GM23338 (cell line): ENCODE results near the gene MORC3. TPM values are rescaled to one million over a fixed set of nuclear protein-coding genes. Genes with fewer than 3 reads are reported as not detected.

Experiments
- ATAC-seq: fragments of 200-7000 bp; cut with Tn5 transposase; 3 replicates; pipeline ENCODE4 v1.9.1; 2020
- DNase-seq: peaks from one replicate; pipeline ENCODE4 v3.0.0-alpha.2; 2015; ENCODE audit warnings: low spot score
- H2AFZ ChIP-seq: fragments of 200-600 bp; sonication (generic); 2 replicates; pipeline ENCODE4 v1.8.0; 2016; ENCODE audit warnings: antibody characterized with exemption, mild to moderate bottlenecking, moderate library complexity
- H3F3A ChIP-seq: fragments of 200-600 bp; sonication (generic); replicated peaks from 2 replicates; pipeline ENCODE4 v1.8.0; 2017; ENCODE audit warnings: antibody characterized with exemption, mixed run types, low read depth
- H3K27ac ChIP-seq: fragments of 200-600 bp; sonication (generic); 2 replicates; pipeline ENCODE4 v1.6.1; 2016; ENCODE audit warnings: low read depth
- H3K27me3 ChIP-seq: fragments of 200-600 bp; sonication (generic); 2 replicates; pipeline ENCODE4 v1.8.0; 2016; ENCODE audit warnings: mild to moderate bottlenecking, mixed run types, moderate library complexity; ENCODE audit not compliant: insufficient read depth
- H3K36me3 ChIP-seq: fragments of 200-600 bp; sonication (generic); 2 replicates; pipeline ENCODE4 v1.8.0; 2016; ENCODE audit warnings: mild to moderate bottlenecking; ENCODE audit not compliant: insufficient read depth
- H3K4me1 ChIP-seq: fragments of 200-600 bp; sonication (generic); 2 replicates; pipeline ENCODE4 v1.8.0; 2016; ENCODE audit warnings: mild to moderate bottlenecking, moderate library complexity; ENCODE audit not compliant: insufficient read depth
- H3K4me2 ChIP-seq: fragments of 200-600 bp; sonication (generic); 2 replicates; pipeline ENCODE4 v1.7.1; 2017; ENCODE audit warnings: mixed run types
- H3K4me3 ChIP-seq: fragments of 200-600 bp; sonication (generic); 2 replicates; pipeline ENCODE4 v1.6.1; 2016; ENCODE audit warnings: mixed run types
- H3K79me2 ChIP-seq: fragments of 200-600 bp; sonication (generic); replicated peaks from 2 replicates; pipeline ENCODE4 v1.8.0; 2017; ENCODE audit warnings: mild to moderate bottlenecking; ENCODE audit not compliant: insufficient read depth
- H3K9me2 ChIP-seq: fragments of 200-600 bp; sonication (generic); 2 replicates; pipeline ENCODE4 v1.8.0; 2017; ENCODE audit not compliant: insufficient read depth
- H4K20me1 ChIP-seq: fragments of 200-600 bp; sonication (generic); replicated peaks from 2 replicates; pipeline ENCODE4 v1.8.0; 2017; ENCODE audit warnings: mild to moderate bottlenecking; ENCODE audit not compliant: insufficient read depth
- H3K27ac Mint-ChIP-seq: 2 replicates; pipeline ENCODE4 v1.8.0; 2020; ENCODE audit warnings: inconsistent platforms, mild to moderate bottlenecking, moderate library complexity, mixed read lengths
- H3K27me3 Mint-ChIP-seq: 3 replicates; pipeline ENCODE4 v1.8.0; 2022; ENCODE audit warnings: low read depth, mild to moderate bottlenecking, moderate library complexity, mixed read lengths, inconsistent platforms; ENCODE audit not compliant: insufficient read depth, poor library complexity
- H3K36me3 Mint-ChIP-seq: 3 replicates; pipeline ENCODE4 v1.8.0; 2021; ENCODE audit warnings: low read depth, mild to moderate bottlenecking, inconsistent platforms, moderate library complexity, mixed read lengths
- H3K4me1 Mint-ChIP-seq: 3 replicates; pipeline ENCODE4 v1.8.0; 2020; ENCODE audit warnings: mild to moderate bottlenecking, inconsistent platforms, mixed read lengths
- H3K4me3 Mint-ChIP-seq: 3 replicates; pipeline ENCODE4 v1.8.0; 2021; ENCODE audit warnings: moderate library complexity, mild to moderate bottlenecking, inconsistent platforms, mixed read lengths
- H3K9me3 Mint-ChIP-seq: 3 replicates; pipeline ENCODE4 v1.8.0; 2020; ENCODE audit warnings: moderate library complexity, mild to moderate bottlenecking, inconsistent platforms, mixed read lengths
- CREB1 ChIP-seq: fragments of 250-450 bp; sonication (Bioruptor Pico); IDR thresholded peaks from 2 replicates; pipeline ENCODE4 v1.5.0; 2020; ENCODE audit warnings: low read depth, mild to moderate bottlenecking, moderate library complexity
- EZH2 ChIP-seq: fragments of 200-600 bp; sonication (generic); IDR thresholded peaks from one replicate; pipeline ENCODE4 v1.8.0; 2017; ENCODE audit warnings: antibody characterized with exemption, mild to moderate bottlenecking, low read depth; ENCODE audit not compliant: unreplicated experiment
- EZH2phosphoT487 ChIP-seq: fragments of 200-600 bp; sonication (generic); IDR thresholded peaks from one replicate; pipeline ENCODE4 v1.8.1; 2018; ENCODE audit warnings: antibody characterized with exemption; ENCODE audit not compliant: unreplicated experiment
- JUNB ChIP-seq: IDR thresholded peaks from one replicate; pipeline ENCODE4 v1.6.1; 2016; ENCODE audit warnings: antibody characterized with exemption; ENCODE audit not compliant: unreplicated experiment
- NANOG ChIP-seq: IDR thresholded peaks from 2 replicates; pipeline ENCODE4 v1.6.1; 2016; ENCODE audit warnings: antibody characterized with exemption, borderline replicate concordance
- POLR2AphosphoS5 ChIP-seq: IDR thresholded peaks from 2 replicates; pipeline ENCODE4 v1.6.1; 2016; ENCODE audit warnings: antibody characterized with exemption, low read depth
- REST ChIP-seq: IDR thresholded peaks from one replicate; pipeline ENCODE4 v1.6.1; 2018; ENCODE audit warnings: antibody characterized with exemption; ENCODE audit not compliant: unreplicated experiment
- STAT1 ChIP-seq: IDR thresholded peaks from one replicate; pipeline ENCODE4 v1.6.1; 2016; ENCODE audit warnings: antibody characterized with exemption; ENCODE audit not compliant: unreplicated experiment
- ZNF114 ChIP-seq: fragments of 250-450 bp; sonication (Bioruptor Pico); IDR thresholded peaks from 2 replicates; pipeline ENCODE4 v1.5.0; 2020; ENCODE audit warnings: mild to moderate bottlenecking, moderate library complexity
- ZNF331 ChIP-seq: fragments of 250-450 bp; sonication (Bioruptor Pico); IDR thresholded peaks from 2 replicates; pipeline ENCODE4 v1.5.0; 2020; ENCODE audit warnings: low read depth, mild to moderate bottlenecking, moderate library complexity
- ZNF462 ChIP-seq: fragments of 250-450 bp; sonication (Bioruptor Pico); IDR thresholded peaks from 2 replicates; pipeline ENCODE4 v1.5.0; 2020; ENCODE audit warnings: mild to moderate bottlenecking, moderate library complexity
- polyA plus RNA-seq: library from polyadenylated mRNA; unstranded; fragments of >200 nt; fragmentation: Nextera tagmentation; extraction: Ambion mirVana; gene quantifications from 2 replicates; pipeline ENCODE4 v1.2.1, GENCODE V29; 2016
- total RNA-seq: library from RNA; depleted of rRNA; stranded (reverse); fragments of >200 nt; shearing (Covaris generic); gene quantifications from 2 replicates; pipeline ENCODE4 v1.2.3, GENCODE V29; 2014
- TF ChIP-seq, protein P1 (sequence below), 2 experiments: fragments of 200-600 bp in 1 of 2; sonication (generic) in 1 of 2; conservative IDR thresholded peaks; 2 replicates each; pipeline versions ENCODE4 v1.5.1 to v1.6.1; 2016 to 2017; ENCODE audit warnings: antibody characterized with exemption in 2 of 2, low read depth in 2 of 2, mild to moderate bottlenecking in 2 of 2, moderate library complexity in 1 of 2
- TF ChIP-seq, protein P2 (sequence below): IDR thresholded peaks from 2 replicates; pipeline ENCODE4 v1.6.1; 2016; ENCODE audit warnings: antibody characterized with exemption

MORC3 gene
- total and polyA plus RNA-seq, 2 experiments from 2014 or later: 11.5 to 25.4 TPM

GRCh38 chr21:36419241-36419640, 99.2 kb downstream of the MORC3 start:
- H2AFZ ChIP-seq: no peak overlapping the region
- 0 out of 2 replicates have a peak, but pooled peaks cover 4% of the 10 kb centered on the region for H4K20me1 ChIP-seq
- no peaks in the 10 kb centered on the region for H3K79me2 ChIP-seq
- TF ChIP-seq ZNF462 (CRISPR knock-in tag) (no peak), ZNF331 (CRISPR knock-in tag) (no peak), POLR2AphosphoS5 (no peak), REST (no peak), EZH2 (no peak), STAT1 (no peak), EZH2phosphoT487 (no peak), JUNB (no peak), CREB1 (no peak), ZNF114 (no peak), NANOG (no peak)
- TF ChIP-seq, protein P1, sequence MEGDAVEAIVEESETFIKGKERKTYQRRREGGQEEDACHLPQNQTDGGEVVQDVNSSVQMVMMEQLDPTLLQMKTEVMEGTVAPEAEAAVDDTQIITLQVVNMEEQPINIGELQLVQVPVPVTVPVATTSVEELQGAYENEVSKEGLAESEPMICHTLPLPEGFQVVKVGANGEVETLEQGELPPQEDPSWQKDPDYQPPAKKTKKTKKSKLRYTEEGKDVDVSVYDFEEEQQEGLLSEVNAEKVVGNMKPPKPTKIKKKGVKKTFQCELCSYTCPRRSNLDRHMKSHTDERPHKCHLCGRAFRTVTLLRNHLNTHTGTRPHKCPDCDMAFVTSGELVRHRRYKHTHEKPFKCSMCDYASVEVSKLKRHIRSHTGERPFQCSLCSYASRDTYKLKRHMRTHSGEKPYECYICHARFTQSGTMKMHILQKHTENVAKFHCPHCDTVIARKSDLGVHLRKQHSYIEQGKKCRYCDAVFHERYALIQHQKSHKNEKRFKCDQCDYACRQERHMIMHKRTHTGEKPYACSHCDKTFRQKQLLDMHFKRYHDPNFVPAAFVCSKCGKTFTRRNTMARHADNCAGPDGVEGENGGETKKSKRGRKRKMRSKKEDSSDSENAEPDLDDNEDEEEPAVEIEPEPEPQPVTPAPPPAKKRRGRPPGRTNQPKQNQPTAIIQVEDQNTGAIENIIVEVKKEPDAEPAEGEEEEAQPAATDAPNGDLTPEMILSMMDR (conservative IDR thresholded peaks at IDR 0.05; ENCODE audit: low read depth in 2 of 2): no peak
- TF ChIP-seq, protein P2, sequence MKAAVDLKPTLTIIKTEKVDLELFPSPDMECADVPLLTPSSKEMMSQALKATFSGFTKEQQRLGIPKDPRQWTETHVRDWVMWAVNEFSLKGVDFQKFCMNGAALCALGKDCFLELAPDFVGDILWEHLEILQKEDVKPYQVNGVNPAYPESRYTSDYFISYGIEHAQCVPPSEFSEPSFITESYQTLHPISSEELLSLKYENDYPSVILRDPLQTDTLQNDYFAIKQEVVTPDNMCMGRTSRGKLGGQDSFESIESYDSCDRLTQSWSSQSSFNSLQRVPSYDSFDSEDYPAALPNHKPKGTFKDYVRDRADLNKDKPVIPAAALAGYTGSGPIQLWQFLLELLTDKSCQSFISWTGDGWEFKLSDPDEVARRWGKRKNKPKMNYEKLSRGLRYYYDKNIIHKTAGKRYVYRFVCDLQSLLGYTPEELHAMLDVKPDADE: no peak
- no peak overlapping the region for H3K4me2 ChIP-seq
- H3K4me3 ChIP-seq: no peak overlapping the region
- no peaks in the 10 kb centered on the region; the same call in 1 of the 2 replicates for H3K36me3 ChIP-seq
- H3F3A ChIP-seq: no peaks in the 10 kb centered on the region; the same call in 1 of the 2 replicates
- peaks cover 9% of the 10 kb centered on the region for H3K27me3 Mint-ChIP-seq
- no peak for DNase-seq
- H3K9me2 ChIP-seq: no peaks in the 10 kb centered on the region
- H3K27ac Mint-ChIP-seq: no peak overlapping the region
- H3K27ac ChIP-seq: no peak overlapping the region
- H3K36me3 Mint-ChIP-seq: peaks cover 31% of the 10 kb centered on the region
- H3K4me3 Mint-ChIP-seq: no peak overlapping the region
- H3K9me3 Mint-ChIP-seq: no peaks in the 10 kb centered on the region; the same call in 2 of the 3 replicates
- no peaks in the 10 kb centered on the region for H3K27me3 ChIP-seq
- no peak for ATAC-seq
- H3K4me1 ChIP-seq: no peaks in the 10 kb centered on the region
- H3K4me1 Mint-ChIP-seq: peaks cover 21% of the 10 kb centered on the region
